Suprapubic skin (tissue), 4 donors: ENCODE measurements around the gene TMEM212. TPM values are rescaled to one million over a fixed set of nuclear protein-coding genes. Genes with fewer than 3 reads are reported as not detected.

ENCODE experiments used
- DNase-seq, 2 donors: peaks; one replicate each; pipeline ENCODE4 v3.0.0-alpha.2; 2019; ENCODE audit warnings: low spot score in 2 of 2
- H3K27ac ChIP-seq: fragments of 200-600 bp; sonication (generic); one replicate; pipeline ENCODE4 v1.5.1; 2019
- H3K27me3 ChIP-seq: fragments of 200-600 bp; sonication (generic); one replicate; pipeline ENCODE4 v1.5.1; 2019
- H3K36me3 ChIP-seq: fragments of 200-600 bp; sonication (generic); one replicate; pipeline ENCODE4 v1.5.1; 2019
- H3K4me1 ChIP-seq: fragments of 200-600 bp; sonication (generic); one replicate; pipeline ENCODE4 v1.5.1; 2019
- H3K4me3 ChIP-seq: fragments of 200-600 bp; sonication (generic); one replicate; pipeline ENCODE4 v1.5.1; 2019; ENCODE audit warnings: mild to moderate bottlenecking
- H3K9me3 ChIP-seq: fragments of 200-600 bp; sonication (generic); one replicate; pipeline ENCODE4 v1.5.1; 2019
- CTCF ChIP-seq, 2 donors: fragments of 200-600 bp in 1 of 2; fragments of 450-650 bp in 1 of 2; sonication (generic) in 1 of 2; IDR thresholded peaks; one replicate each; pipeline ENCODE4 v1.5.1; 2016 to 2019; ENCODE audit warnings: antibody characterized with exemption in 2 of 2, mild to moderate bottlenecking in 1 of 2, moderate library complexity in 1 of 2
- EP300 ChIP-seq: sonication (generic); formaldehyde crosslinking; IDR thresholded peaks from one replicate; pipeline ENCODE4 v1.6.1; 2017; ENCODE audit warnings: antibody characterized with exemption
- POLR2A ChIP-seq, 2 donors: fragments of 450-650 bp; IDR thresholded peaks; one replicate each; pipeline ENCODE4 v1.6.1; 2017; ENCODE audit warnings: antibody characterized with exemption in 2 of 2, mild to moderate bottlenecking in 2 of 2, moderate library complexity in 2 of 2
- POLR2AphosphoS5 ChIP-seq, 3 donors: sonication (generic); formaldehyde crosslinking; IDR thresholded peaks; one replicate each; pipeline ENCODE4 v1.6.1; 2017; ENCODE audit warnings: antibody characterized with exemption in 3 of 3
- WGBS: methylation state at CpG from one replicate; pipeline ENCODE4 v1.1.5; 2018; 5-methylcytosine and 5-hydroxymethylcytosine counted together
- total RNA-seq, 4 donors: library from RNA; depleted of rRNA; stranded (reverse); fragments of >200 nt; gene quantifications; one replicate each; pipeline ENCODE4 v1.1.0, GENCODE V29; 2016

Gene TMEM212
- total RNA-seq, 4 donors from 2014 or later = not detected

DNA sequence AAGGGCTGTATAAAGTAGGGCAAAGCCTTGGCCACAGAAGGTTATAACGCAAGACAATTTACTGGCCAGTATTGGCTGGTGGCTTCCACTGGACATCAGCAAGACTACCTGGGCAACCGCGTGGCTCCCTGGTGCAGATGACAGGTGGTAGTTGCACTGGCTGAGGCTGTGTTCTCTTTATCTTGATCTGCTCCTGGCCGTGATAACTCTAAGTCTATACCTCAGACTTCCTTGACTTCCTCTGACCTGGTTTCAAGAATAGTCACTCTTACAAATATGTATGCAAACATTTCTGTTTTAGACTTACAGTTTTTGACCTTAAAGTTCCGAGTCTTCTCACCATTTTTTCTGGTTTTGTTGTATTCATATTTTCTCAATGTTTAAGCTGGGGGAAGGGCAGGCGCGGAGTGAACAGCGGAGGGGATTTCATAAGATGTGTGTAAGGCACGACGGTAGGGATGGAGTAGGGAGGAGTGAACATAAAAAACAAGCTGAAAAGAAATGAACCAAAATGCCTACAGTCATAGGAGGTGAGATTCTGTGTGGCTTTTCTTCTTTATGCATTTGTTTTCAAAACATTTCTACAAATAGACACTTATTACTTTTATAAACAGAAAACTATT is 15.2 kb upstream of the TMEM212 start:
- no peak for DNase-seq
- WGBS = 85% methylated on average over 10 of the region's 10 CpGs
- H3K9me3 ChIP-seq = no peaks in the 10 kb centered on the region
- no peaks in the 10 kb centered on the region for H3K36me3 ChIP-seq
- H3K27me3 ChIP-seq = no peaks in the 10 kb centered on the region
- H3K4me3 ChIP-seq = no peak overlapping the region
- peaks cover 31% of the 10 kb centered on the region for H3K4me1 ChIP-seq
- H3K27ac ChIP-seq = no peak overlapping the region
- TF ChIP-seq POLR2A (IDR thresholded peaks at IDR 0.05) (no peak), POLR2AphosphoS5 (IDR thresholded peaks at IDR 0.05) (no peak), CTCF (IDR thresholded peaks at IDR 0.05) (no peak), EP300 (no peak)

DNA sequence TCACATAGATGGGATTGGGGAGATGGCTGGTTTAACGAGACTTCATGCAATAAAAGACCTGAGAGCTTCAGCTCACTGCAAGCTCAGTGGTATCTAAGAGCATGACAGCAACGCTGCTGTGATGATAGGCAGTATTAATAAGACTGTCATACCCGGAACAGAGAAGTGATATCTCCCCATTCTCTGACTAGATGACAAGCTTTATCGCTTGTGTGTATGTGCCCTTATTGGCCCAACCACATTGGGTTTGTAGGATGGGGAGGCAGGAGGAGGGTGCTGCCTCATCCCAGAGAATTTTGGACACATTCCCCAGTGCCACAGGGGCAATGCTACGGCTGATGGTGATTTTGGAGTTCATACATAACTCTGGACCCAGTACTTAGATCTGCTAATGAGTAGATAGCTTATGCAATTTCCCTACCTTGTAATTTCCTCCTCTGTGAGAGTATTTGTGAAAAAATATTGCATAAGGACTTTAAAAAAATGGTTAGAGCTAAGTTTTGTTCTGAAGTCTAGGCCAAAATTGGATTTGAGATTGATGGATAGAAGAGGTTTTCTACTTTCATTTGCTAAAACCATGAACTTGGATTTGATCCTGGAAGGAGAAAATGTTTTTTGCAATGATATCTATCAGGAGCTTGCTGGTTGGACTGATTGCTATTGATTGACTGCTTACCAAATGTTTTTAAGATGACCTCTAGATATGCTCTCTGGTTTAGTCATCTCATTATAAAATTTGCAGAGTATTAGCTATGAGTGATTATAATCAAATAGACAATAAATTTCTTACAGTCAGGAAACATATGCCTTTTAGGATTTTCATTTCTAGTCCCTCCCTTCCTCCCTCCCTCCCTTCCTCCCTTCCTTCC is 14.0 kb upstream of the TMEM212 start:
- WGBS = 83% methylated on average over 5 of the region's 5 CpGs
- H3K4me1 ChIP-seq = peaks cover 26% of the 10 kb centered on the region

GRCh38 chr3:171829841-171830517 is 13.2 kb upstream of the TMEM212 start:
- H3K27me3 ChIP-seq = no peaks in the 10 kb centered on the region
- TF ChIP-seq POLR2A (IDR thresholded peaks at IDR 0.05) = no peak
- peak; percentile 60 to 67 for TF ChIP-seq CTCF (IDR thresholded peaks at IDR 0.05)
- TF ChIP-seq EP300 = no peak
- peak in 1 of 3 donors; percentile 30 for TF ChIP-seq POLR2AphosphoS5 (IDR thresholded peaks at IDR 0.05)
- WGBS = 20% methylated on average over 6 of the region's 6 CpGs
- H3K36me3 ChIP-seq = no peaks in the 10 kb centered on the region
- H3K4me1 ChIP-seq = peaks cover 18% of the 10 kb centered on the region
- no peak overlapping the region for H3K4me3 ChIP-seq
- no peak for DNase-seq
- H3K9me3 ChIP-seq = no peaks in the 10 kb centered on the region
- peak overlapping the region; percentile 45 for H3K27ac ChIP-seq

More for the DNA sequence above, 14.0 kb upstream of the TMEM212 start:
- H3K27ac ChIP-seq = no peak overlapping the region
- no peaks in the 10 kb centered on the region for H3K9me3 ChIP-seq
- no peak for TF ChIP-seq POLR2A (IDR thresholded peaks at IDR 0.05)
- no peak for TF ChIP-seq POLR2AphosphoS5 (IDR thresholded peaks at IDR 0.05)
- no peak for TF ChIP-seq EP300
- no peak for TF ChIP-seq CTCF (IDR thresholded peaks at IDR 0.05)
- no peak for DNase-seq
- no peaks in the 10 kb centered on the region for H3K36me3 ChIP-seq
- H3K4me3 ChIP-seq = no peak overlapping the region
- H3K27me3 ChIP-seq = no peaks in the 10 kb centered on the region

GRCh38 chr3:171830518-171830875 is 12.7 kb upstream of the TMEM212 start:
- Histone ChIP-seq H3K4me1 (peaks cover 16% of the 10 kb centered on the region), H3K27me3 (no peaks in the 10 kb centered on the region), H3K9me3 (no peaks in the 10 kb centered on the region), H3K36me3 (no peaks in the 10 kb centered on the region), H3K27ac (peak overlapping the region; percentile 45), H3K4me3 (no peak overlapping the region)
- no peak for TF ChIP-seq POLR2A (IDR thresholded peaks at IDR 0.05)
- TF ChIP-seq EP300 = no peak
- TF ChIP-seq POLR2AphosphoS5 (IDR thresholded peaks at IDR 0.05) = no peak
- no peak for TF ChIP-seq CTCF (IDR thresholded peaks at IDR 0.05)
- DNase-seq = no peak

DNA sequence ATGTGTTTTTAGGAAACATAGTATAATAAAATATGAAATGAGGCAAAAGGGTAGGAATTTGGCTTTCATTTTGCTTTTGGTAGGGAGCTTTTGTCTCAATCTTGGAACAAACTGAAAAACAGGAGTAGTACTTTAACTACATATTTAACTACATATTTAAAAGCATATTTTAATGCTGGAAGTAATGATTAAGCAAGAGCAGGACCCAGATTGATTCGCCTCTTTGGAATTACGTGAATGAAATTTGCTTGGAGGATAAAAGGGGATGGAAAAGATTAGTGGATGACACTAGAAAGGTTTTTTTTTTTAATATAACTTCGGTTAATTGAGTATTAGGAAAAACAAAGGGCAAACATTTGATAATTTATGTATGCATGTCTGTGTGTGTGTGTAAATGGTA is 11.2 kb upstream of the TMEM212 start:
- DNase-seq = no peak

More for the DNA sequence above, 11.2 kb upstream of the TMEM212 start:
- TF ChIP-seq CTCF (IDR thresholded peaks at IDR 0.05) = no peak
- no peaks in the 10 kb centered on the region for H3K27me3 ChIP-seq
- H3K9me3 ChIP-seq = no peaks in the 10 kb centered on the region
- WGBS = 68% methylated on average over 3 of the region's 3 CpGs
- H3K4me1 ChIP-seq = peaks cover 16% of the 10 kb centered on the region
- no peak overlapping the region for H3K27ac ChIP-seq
- no peak overlapping the region for H3K4me3 ChIP-seq
- H3K36me3 ChIP-seq = no peaks in the 10 kb centered on the region
